Measurements from ENCODE around the gene STARD7. TPM values are rescaled to one million over a fixed set of nuclear protein-coding genes. Genes with fewer than 3 reads are reported as not detected.
A peak's percentile ranks its signal among the peaks of the same experiment; 100 is the strongest.

STARD7 gene
- polyA plus RNA-seq, 3 donors: 142 to 163 (median 144) TPM

- DNase-seq: no peak
Measured at GRCh38 chr2:96203130-96204028, 5.2 kb downstream of the STARD7 start.

DNA sequence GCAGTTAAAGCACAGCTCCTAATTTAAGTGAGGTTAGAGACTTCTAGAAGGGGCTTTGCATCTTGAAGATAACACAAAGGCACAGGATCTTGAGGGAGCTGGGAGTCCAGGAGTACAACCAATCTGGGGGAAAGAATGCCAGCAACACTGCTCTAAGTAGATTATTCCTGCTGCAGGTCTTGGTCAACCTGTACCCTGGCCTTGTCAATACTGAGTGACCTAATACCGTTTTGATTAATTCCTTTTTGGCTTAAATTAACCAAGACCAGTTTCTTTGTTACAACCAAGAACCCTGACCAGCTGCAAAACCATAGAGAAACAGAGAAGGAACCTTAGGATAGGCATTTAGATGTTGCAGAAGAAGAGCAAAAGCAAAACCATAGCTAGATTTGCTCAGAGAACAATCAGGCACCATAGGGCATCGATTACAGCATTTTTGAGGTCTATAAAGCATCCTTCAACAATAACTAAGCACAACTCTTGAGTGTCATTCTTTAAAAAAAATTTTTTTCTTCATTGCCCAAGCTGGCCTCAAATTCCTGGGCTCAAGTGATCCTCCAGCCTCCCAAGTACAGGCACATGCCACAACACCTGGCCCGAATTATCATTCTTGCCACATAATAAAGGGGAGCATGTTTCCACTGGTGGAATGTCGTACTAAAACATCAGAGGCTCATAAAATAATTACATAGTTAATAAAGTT is 6.3 kb downstream of the STARD7 start:
- no peak for DNase-seq

DNA sequence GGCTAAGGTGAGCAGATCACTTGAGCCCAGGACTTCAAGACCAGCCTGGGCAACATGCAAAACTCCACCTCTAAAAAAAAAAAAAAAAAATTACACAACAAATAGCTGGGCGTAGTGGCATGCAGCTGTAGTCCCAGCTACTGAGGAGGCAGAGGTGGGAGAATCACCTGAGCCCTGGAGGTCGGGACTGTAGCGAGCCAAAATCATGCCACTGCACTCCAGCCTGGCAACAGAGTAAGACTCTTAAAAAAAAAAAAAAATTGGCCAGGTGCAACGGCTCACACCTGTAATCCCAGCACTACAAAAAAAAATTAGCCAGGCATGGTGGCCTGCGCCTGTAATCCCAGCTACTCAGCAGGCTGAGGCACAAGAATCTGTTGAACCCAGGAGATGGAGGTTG is 7.3 kb downstream of the STARD7 start:
- no peak for DNase-seq

DNA sequence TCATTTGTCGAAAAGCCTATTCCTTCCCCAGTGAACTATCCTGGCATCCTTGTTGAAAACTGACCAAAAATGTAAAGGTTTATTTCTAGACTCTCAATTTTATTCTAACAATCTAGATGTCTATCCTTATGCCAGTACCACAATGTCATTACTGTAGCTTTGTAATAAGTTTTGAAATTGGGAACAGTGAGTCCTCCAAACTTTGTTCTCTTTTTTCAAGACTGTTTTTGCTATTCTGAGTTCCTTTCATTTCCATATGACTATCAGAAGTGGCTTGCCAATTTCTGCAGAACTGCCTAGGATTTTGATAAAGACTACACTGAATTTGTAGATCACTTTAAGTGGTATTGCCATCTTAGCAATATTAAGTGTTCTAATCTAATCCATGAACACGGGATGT is 9.7 kb downstream of the STARD7 start:
- DNase-seq: no peak

GRCh38 chr2:96197546-96198255 is 10.9 kb downstream of the STARD7 start:
- no peak for DNase-seq

- DNase-seq: no peak
Measured at GRCh38 chr2:96195410-96196066, 13.1 kb downstream of the STARD7 start.

GRCh38 chr2:96191937-96192670 is 16.5 kb downstream of the STARD7 start:
- DNase-seq: no peak

DNA sequence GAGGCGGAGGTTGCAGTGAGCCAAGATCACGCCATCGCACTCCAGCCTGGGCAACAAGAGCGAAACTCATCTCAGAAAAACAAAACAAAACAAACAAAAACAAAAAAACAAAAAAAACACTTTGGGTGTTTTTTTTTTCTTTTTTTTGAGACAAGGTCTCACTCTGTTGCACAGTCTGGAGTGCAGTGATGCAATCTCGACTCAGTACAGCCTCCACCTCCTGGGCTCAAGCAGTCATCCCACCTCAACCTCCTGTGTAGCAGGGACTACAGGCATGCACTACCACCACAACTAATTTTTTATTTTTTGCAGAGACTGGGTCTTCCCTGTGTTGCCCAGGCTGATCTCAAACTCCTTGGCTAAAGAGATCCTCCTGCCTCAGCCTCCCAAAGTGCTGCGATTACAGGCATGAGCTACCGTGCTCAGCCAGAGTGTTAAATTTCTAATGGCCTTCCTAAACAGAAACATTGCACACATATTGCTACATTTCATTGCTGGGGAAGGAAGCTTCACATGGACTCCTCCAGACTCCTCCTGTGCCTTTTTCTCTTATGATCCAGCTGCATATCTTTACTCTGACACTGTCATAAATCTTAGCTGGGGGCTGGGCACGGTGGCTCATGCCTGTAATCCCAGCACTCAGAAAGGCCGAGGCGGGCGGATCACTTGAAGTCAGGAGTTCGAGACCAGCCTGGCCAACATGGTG is 19.7 kb downstream of the STARD7 start:
- DNase-seq: no peak

DNA sequence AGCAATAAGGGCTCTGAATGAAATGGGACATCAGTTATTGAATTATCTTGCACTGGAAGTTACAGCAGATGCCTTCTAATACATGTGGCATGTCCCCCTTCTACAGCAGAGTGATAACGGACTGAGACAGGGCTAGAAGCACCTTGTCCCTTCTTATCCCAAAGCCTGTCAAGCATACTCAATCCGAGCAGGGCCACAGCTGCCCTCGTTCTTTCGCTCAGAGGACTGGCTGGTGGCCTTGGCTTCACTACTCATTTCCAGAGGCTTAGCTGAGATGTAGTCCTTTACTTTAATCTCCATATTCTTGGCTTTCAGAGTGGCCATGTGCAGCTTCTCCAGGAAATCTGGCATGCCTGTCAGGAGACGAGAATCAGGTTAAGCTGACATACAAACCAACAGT is 22.1 kb downstream of the STARD7 start:
- no peak for DNase-seq

- DNase-seq: no peak
Measured at GRCh38 chr2:96185516-96185915, 23.1 kb downstream of the STARD7 start.

DNA sequence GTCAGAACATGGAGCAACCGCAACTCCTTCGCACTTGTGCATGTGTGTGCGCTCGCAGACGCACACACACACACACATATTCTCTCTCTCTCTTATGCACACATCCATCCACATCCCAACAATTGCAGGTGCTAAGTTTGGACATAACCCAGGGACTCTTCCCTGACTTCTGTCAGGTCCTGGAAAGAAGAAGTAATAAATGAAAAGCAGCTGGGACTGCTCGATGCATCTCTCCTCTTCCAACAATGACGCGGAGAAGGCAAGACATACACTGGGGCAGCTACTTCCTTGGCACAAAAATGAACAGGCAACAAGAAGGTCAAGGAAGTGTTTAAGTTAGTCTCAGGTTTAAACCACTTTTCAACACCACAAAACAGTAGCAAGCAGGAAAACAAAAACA is 23.6 kb downstream of the STARD7 start:
- DNase-seq: no peak

- DNase-seq: no peak
Measured at GRCh38 chr2:96184188-96184587, 24.4 kb downstream of the STARD7 start.

DNA sequence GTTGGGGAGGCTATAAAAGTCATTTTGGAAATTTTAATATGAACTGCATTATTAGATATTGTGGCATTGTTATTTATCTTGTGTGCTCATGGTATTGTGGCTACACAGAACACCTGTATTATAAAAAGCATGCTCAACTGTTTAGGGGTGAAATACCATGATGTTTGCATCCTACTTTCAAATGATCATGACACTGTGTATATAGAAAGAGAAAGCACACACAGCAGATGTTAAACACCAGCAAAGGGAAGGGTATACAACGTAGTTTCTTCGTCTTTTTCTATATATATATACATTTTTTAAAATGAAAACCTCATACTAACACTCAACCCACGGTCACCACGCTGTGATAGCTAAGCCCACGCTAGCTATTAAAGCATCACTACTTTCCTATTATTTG is 27.1 kb downstream of the STARD7 start:
- DNase-seq: no peak

- no peak for DNase-seq
Measured at GRCh38 chr2:96180521-96180920, 28.1 kb downstream of the STARD7 start.

DNA sequence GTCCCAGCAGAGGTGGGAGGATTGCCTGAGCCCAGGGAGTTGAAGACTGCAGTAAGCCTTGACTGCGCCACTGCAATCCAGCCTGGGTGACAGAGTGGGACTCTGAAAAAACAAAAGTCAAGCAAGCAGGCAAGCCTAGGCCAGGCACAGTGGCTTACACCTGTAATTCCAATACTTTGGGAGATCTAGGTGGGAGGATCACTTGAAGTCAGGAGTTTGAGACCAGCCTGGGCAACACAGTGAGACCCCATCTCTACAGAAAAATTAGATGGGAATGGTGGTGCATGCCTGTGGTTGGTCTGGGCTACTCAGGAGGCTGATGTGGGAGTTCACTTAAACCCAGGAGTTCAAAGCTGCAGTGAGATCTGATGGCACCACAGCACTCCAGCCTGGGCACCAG is 28.6 kb downstream of the STARD7 start:
- no peak for DNase-seq

GRCh38 chr2:96176661-96177060 is 32.0 kb downstream of the STARD7 start:
- no peak for DNase-seq

- DNase-seq: no peak
Measured at GRCh38 chr2:96175951-96176350, 32.7 kb downstream of the STARD7 start.

DNA sequence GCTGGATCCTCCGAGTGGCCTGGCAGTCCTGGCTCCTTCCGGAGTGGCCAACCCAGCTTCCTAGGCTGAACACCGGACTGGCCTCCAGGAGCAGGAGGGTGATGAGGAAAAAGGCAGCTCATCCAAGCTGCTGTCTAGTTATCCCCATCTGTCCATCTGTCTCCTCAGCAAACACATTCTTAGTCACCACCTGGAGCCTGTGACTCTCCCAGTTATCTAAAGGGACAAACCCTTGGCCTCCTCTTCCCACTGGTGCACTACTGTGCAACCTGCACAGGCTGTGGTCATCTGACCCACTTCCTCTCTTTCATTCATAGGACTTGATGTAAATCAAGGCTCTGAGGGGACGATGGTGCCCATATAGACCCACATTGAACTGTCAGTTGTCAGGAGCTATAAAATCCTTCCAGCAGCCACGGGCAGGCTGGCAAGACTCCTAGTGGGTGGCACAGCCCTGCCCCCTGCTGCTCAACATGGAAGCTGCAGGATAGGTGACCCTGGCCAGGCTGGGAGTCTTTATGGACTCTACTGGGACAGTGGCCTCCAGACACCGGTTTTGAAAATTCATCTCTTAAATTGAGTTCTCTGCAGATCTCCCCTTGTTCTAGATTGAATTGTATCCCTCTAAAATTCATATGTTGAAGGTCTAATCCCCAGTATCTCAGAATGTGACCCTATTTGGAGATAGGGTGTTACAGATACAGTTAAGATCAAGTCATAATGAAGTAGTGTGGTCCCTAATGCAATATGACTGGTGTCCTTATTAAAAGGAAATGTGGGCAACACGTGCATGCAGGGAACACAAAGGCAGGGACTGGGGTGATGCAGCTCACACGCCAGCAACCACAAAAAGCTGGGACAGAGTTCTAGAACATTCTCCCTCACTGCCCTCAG is 34.1 kb downstream of the STARD7 start:
- DNase-seq: peak; percentile 45

GRCh38 chr2:96171831-96172230 is 36.8 kb downstream of the STARD7 start:
- no peak for DNase-seq

GRCh38 chr2:96170626-96171025 is 38.0 kb downstream of the STARD7 start:
- DNase-seq: no peak
